Esophagus (tissue), 2 donors: Measurements from ENCODE around the gene COPS9. TPM values are rescaled to one million over a fixed set of nuclear protein-coding genes. Genes with fewer than 3 reads are reported as not detected.

Experiments
- H3K27ac ChIP-seq, 2 donors: one replicate each; pipeline ENCODE4 v1.5.1; 2013; ENCODE audit warnings: low read depth in 2 of 2, mild to moderate bottlenecking in 2 of 2, inconsistent platforms in 1 of 2, low read length in 1 of 2, moderate library complexity in 1 of 2
- H3K27me3 ChIP-seq, 2 donors: one replicate each; pipeline ENCODE4 v1.6.1; 2013; ENCODE audit warnings: low read length in 2 of 2, control low read depth in 1 of 2, mild to moderate bottlenecking in 1 of 2; ENCODE audit not compliant: insufficient read depth in 2 of 2, control insufficient read depth in 1 of 2
- H3K36me3 ChIP-seq, 2 donors: one replicate each; pipeline ENCODE4 v1.6.1; 2013; ENCODE audit warnings: low read length in 1 of 2; ENCODE audit not compliant: control insufficient read depth in 2 of 2, insufficient read depth in 2 of 2
- H3K4me1 ChIP-seq, 2 donors: one replicate each; pipeline ENCODE4 v1.6.1; 2013; ENCODE audit warnings: low read length in 1 of 2; ENCODE audit not compliant: control insufficient read depth in 2 of 2, insufficient read depth in 2 of 2
- H3K4me3 ChIP-seq, 2 donors: one replicate each; pipeline ENCODE4 v1.5.1; 2013; ENCODE audit warnings: low read length in 2 of 2, mild to moderate bottlenecking in 2 of 2, low read depth in 1 of 2, moderate library complexity in 1 of 2
- H3K9me3 ChIP-seq, 2 donors: one replicate each; pipeline ENCODE4 v1.6.1; 2013; ENCODE audit warnings: mild to moderate bottlenecking in 2 of 2, low read depth in 1 of 2, low read length in 1 of 2, moderate library complexity in 1 of 2; ENCODE audit not compliant: control insufficient read depth in 2 of 2, insufficient read depth in 1 of 2
- WGBS, 2 donors: extraction: QIAGEN DNeasy Blood & Tissue Kit; methylation state at CpG; one replicate each; pipeline ENCODE4 v1.1.7; 2013; 5-methylcytosine and 5-hydroxymethylcytosine counted together
- polyA plus RNA-seq, 2 donors: library from polyadenylated mRNA; stranded (reverse); fragments of 200-250 nt; gene quantifications; one replicate each; pipeline ENCODE4 v1.2.3, GENCODE V29; 2013
- donor health status: healthy with polysubstance abuse.
- donor health status: Bipolar disorder and iron deficiency.

The COPS9 gene
- polyA plus RNA-seq, 2 donors, result 240 to 270 TPM

DNA sequence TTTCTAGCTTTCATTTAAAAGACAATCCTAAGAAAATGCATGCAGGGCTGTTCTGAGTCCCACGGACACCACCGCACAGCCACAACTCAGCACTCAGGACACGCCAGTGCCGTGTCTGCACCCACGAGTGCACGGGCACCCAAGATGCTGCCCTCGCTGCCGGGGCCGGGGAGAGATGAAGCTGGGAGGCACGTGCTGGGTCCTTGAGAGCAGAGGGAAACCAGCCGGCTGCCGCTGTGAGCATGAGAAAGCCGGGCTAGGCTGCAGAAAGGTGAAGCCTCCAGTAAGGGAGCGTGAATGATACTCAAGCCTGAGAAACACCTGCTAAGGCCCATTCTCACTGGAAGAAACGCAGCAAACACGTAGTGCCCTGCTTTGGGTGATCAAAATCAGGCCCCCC, 4.8 kb downstream of the COPS9 start:
- peaks cover 5 to 11% of the 10 kb centered on the region in 2 donors for H3K4me1 ChIP-seq

DNA sequence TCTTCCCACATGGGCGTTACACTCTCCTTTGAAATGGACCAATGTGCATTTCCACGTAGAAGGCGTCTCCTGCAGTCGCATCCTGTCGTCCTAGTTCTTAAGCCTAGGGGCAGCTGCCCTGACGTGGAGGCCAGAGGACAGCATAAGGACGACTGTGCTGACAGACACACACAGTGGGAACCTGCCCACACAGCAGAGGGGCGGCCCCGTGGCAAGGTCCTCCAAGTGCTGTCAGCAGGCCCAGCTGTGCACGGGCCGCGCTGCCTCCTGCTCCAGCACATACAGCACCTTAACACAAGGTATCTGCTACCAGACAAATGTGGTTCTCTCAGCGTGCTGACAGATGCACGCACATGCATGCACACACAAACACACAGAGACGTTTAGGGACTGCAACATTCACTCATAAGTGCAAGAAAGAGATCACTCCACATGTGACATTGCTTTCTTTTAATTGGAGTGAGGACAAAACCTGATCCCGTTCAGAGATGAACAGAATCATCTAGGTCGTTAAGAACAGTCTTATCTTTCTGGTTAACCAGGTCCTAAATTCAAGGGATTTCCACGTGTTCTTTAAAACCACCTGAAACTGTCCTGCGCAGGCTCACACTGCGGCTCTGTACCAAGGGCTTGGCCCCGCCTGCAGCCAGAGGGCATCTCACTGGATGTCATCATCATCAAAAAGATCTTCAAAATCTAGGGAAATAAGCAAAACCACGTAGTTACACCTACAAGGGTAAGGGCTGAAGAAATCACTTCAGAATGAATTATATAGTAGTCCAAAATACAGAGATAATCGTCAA, 5.5 kb downstream of the COPS9 start:
- Histone ChIP-seq H3K4me3 (no peak overlapping the region), H3K36me3 (peaks cover 24 to 43% of the 10 kb centered on the region in 2 donors)
- WGBS, 2 donors, result 90% methylated on average over 23 of the region's 23 CpGs

More for the DNA sequence above, 4.8 kb downstream of the COPS9 start:
- Histone ChIP-seq H3K9me3 (no peaks in the 10 kb centered on the region), H3K27me3 (no peaks in the 10 kb centered on the region), H3K4me3 (no peak overlapping the region), H3K27ac (no peak overlapping the region), H3K36me3 (peaks cover 24 to 43% of the 10 kb centered on the region in 2 donors)
- WGBS, 2 donors, result 91 to 96% methylated on average over 16 of the region's 16 CpGs

DNA sequence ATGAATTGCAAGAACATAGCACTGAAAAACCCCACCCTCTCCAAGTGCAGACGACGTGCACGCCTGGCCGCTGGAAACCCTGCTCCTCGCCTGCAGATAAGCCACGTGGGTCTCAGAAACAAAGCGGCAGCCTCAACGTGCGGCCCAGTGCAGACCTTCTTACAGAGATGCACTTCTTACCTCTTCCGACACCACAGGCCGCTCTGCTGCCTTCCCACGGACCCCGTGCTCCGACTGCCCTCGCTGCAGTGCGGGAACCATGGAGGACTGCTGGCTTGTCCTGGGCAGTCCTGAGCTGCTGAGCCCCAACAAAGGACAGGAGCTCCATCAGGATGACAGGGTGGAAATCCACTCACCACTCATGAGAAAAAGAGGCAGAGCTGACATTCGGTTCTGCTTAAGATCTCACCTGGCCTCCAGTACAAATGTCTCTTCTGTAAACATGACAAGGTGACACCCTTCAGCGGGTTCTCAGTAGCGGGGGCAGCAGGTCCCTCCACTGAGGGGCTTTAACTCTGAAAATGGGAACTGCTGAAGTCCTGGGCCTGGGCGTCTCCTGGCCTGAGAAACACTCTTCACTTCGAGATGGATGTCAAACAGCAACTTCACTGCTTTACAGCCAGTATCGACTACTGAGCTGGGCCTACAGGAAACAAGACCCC, 6.2 kb downstream of the COPS9 start:
- no peak overlapping the region for H3K4me3 ChIP-seq
- no peaks in the 10 kb centered on the region for H3K27me3 ChIP-seq
- H3K27ac ChIP-seq, result no peak overlapping the region
- 94 to 95% methylated on average over 22 of the region's 22 CpGs for WGBS, 2 donors
- H3K4me1 ChIP-seq, result peaks cover 0 to 6% of the 10 kb centered on the region in 2 donors
- no peaks in the 10 kb centered on the region for H3K9me3 ChIP-seq
- H3K36me3 ChIP-seq, result peaks cover 24 to 43% of the 10 kb centered on the region in 2 donors

More for the DNA sequence above, 5.5 kb downstream of the COPS9 start:
- no peak overlapping the region for H3K27ac ChIP-seq
- H3K9me3 ChIP-seq, result no peaks in the 10 kb centered on the region
- no peaks in the 10 kb centered on the region for H3K27me3 ChIP-seq
- peaks cover 5 to 11% of the 10 kb centered on the region in 2 donors for H3K4me1 ChIP-seq

DNA sequence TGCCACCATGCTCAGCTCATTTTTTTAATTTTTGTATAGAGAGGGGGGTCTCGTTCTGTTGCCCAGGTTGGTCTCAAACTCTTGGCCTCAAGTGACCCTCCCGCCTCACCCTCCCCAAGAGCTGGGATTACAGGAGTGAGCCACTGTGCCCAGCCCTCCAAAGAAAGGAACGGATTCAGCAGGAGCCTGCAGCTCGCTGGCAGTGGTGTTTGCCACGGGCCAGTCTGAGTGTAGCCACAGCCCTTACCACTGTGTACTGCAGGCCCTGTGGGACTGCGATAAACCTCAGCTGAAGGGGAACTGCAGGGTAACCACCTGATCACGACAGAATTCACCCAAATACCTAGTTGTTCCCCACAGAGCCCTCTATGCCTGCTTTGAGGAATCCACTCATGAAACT, 6.8 kb downstream of the COPS9 start:
- Histone ChIP-seq H3K27ac (peak overlapping the region; percentile 0 to 45), H3K9me3 (no peaks in the 10 kb centered on the region), H3K27me3 (no peaks in the 10 kb centered on the region), H3K4me3 (no peak overlapping the region), H3K4me1 (peaks cover 0 to under 1% of the 10 kb centered on the region in 2 donors), H3K36me3 (peaks cover 24 to 43% of the 10 kb centered on the region in 2 donors)
- 76 to 83% methylated on average over 7 of the region's 7 CpGs for WGBS, 2 donors

DNA sequence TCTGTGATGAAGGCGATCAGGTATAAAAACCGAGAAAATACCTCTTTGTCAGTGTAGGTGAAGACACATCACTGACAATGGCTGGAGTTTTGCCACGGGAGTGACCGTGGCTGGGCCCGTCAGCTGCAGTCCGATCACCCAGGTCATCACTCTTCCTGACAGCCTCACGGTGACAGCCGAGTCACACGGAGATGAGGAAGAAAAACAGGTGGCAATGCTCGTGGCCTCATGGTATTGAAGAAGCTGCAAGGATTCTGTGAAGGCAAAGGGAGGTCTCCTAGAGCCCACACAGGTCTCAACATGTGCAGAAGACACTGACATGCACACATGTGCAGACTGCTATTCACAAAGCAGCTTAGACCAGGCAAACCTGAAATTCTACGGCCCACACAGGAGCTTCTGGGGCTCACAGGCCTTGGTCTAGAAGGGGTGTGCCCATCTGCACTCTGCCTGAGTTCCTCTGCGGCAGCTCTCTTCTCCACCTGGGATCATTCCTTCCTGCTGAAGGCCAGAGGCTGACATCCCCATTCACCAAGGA, 7.4 kb downstream of the COPS9 start:
- Histone ChIP-seq H3K4me1 (no peaks in the 10 kb centered on the region), H3K27me3 (no peaks in the 10 kb centered on the region), H3K4me3 (no peak overlapping the region), H3K27ac (peak overlapping the region; percentile 33 to 34), H3K36me3 (peaks cover 24 to 43% of the 10 kb centered on the region in 2 donors), H3K9me3 (no peaks in the 10 kb centered on the region)
- WGBS, 2 donors, result 48 to 64% methylated on average over 12 of the region's 12 CpGs

DNA sequence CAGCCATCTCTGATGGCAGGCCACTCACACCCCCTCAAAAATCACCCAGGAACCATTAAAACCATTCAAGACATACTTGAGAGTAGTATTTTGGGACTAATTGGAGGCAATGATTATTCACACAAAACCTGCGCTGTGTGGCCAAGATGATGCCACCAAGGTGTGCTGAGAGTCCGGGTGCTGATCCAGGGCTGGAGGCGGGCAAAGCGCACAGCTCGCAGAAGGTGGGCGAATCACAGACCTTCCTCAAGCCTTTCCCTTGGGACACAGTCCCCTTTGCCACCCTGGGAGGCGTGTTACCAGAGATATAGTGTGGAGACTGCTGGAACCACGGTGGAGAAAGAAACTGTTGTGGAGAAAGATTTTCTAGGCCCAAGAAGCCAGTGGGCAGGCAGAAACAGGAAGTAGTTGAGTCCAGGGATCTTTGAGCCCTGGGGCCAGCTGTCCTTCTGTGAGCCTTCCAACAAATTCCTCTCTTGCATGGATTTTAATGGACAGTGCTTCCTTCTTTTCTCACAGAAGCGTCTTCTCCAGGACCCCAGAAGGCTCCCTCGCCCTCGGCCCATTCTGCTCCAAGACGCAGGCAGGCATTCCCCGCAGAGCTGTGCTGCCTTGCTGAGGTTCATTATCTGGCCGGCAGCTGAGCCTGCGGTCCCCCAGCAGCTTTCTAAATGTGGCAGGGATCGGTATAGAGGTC, 8.0 kb downstream of the COPS9 start:
- 90% methylated on average over 16 of the region's 16 CpGs for WGBS, 2 donors
- Histone ChIP-seq H3K27me3 (no peaks in the 10 kb centered on the region), H3K36me3 (peaks cover 24 to 39% of the 10 kb centered on the region in 2 donors), H3K4me1 (no peaks in the 10 kb centered on the region), H3K9me3 (no peaks in the 10 kb centered on the region), H3K27ac (peak overlapping the region; percentile 33 to 34), H3K4me3 (no peak overlapping the region)

DNA sequence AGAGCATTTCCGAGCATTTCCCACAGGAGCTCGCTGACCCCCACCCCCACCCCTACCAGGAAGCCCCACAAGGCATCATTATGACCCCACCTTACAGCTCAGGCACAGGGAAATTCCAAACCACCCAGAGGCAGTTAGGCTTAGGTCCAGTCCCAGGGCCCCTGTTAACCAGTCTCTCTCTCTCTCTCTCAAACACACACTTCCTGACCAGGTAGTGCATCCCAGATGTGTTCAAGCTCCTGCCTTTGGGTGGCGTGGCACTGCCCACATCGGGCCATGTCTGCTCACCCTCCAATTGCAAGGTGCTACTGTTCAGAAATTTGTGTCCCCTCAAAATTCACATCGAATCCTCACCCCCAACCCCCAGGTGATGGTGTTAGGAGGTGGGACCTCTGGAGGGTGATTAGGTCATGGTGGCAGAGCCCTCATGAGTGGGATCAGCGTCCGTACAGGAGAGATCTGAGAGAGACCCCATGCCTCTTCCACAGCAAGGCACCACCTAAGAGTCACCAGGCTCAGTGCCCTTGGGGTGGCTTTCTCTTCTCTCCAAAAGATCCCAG, 8.8 kb downstream of the COPS9 start:
- no peak overlapping the region for H3K27ac ChIP-seq
- no peaks in the 10 kb centered on the region for H3K9me3 ChIP-seq
- WGBS, 2 donors, result 81 to 90% methylated on average over 7 of the region's 7 CpGs
- peaks cover 19 to 33% of the 10 kb centered on the region in 2 donors for H3K36me3 ChIP-seq
- no peak overlapping the region for H3K4me3 ChIP-seq
- no peaks in the 10 kb centered on the region for H3K4me1 ChIP-seq
- no peaks in the 10 kb centered on the region for H3K27me3 ChIP-seq

DNA sequence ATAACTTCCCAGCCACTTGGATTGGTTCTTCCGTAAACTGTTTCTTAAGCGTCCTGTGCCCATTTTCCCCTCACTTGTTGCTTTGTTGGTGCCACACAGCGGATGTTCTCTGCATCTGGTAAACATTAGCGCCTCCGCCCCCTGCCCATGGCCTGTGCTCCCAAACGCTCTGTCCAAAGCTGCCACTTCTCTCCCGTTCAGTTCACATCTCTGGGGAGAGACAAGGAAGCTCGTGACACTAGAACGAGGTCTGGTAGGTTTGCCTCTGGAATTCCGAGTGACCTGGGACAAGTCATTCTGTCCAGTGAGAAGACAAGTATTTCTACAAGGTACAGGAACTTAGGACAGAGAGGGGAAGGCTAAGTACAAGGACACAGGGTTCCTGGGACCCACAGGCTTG, 9.4 kb downstream of the COPS9 start:
- Histone ChIP-seq H3K27me3 (no peaks in the 10 kb centered on the region), H3K4me1 (no peaks in the 10 kb centered on the region), H3K9me3 (no peaks in the 10 kb centered on the region), H3K4me3 (no peak overlapping the region), H3K27ac (no peak overlapping the region), H3K36me3 (peaks cover 19 to 28% of the 10 kb centered on the region in 2 donors)
- 92 to 95% methylated on average over 10 of the region's 10 CpGs for WGBS, 2 donors

DNA sequence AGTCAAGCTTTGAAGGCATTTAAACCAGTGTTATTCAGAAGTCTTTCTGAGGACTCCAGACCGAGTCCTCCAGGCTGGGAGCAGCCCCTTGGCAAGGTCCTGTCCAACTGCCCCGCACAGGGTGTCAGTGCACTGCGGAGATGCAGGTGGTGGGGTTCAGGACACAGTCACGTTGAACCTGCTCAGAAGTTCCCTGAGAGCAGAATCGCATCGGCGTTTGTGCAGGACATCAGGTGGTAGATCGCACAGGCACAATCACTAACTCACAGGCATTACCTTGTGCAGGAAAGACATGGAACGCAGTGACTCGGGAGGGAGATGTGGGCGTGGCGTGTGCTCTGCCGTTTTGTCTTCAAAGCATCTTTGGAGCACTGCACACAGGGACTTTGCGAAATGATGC, 10.4 kb downstream of the COPS9 start:
- no peak overlapping the region for H3K4me3 ChIP-seq
- no peaks in the 10 kb centered on the region for H3K9me3 ChIP-seq
- H3K27me3 ChIP-seq, result no peaks in the 10 kb centered on the region
- 93 to 94% methylated on average over 14 of the region's 14 CpGs for WGBS, 2 donors
- peaks cover 18 to 24% of the 10 kb centered on the region in 2 donors for H3K36me3 ChIP-seq
- H3K4me1 ChIP-seq, result no peaks in the 10 kb centered on the region
- no peak overlapping the region for H3K27ac ChIP-seq
